Endothelial cell of umbilical vein (primary cell): ENCODE results near the gene AXDND1. TPM values are rescaled to one million over a fixed set of nuclear protein-coding genes. Genes with fewer than 3 reads are reported as not detected.
"Not testable (repeated sequence)": the region's sequence is repeated elsewhere in the genome, so short reads cannot be mapped to it uniquely, and the experiment has no call there.

Source experiments
- BruUV-seq: library from RNA; stranded (reverse); fragments of 400-500 nt; replicated peaks from 2 replicates; lab custom pipeline; 2021; lab: Mats Ljungman, UMichigan
- CTCF ChIA-PET: fragments of 300-600, 350-600 bp; sonication (Branson Sonifier 250); formaldehyde crosslinking; loops from one replicate; lab custom pipeline; 2021; ENCODE audit warnings: antibody characterized with exemption, inconsistent platforms; lab: Charles Lee
- POLR2A ChIA-PET: fragments of 300-600, 350-600 bp; sonication (Branson Sonifier 250); formaldehyde crosslinking; loops from one replicate; lab custom pipeline; 2021; ENCODE audit warnings: antibody characterized with exemption, inconsistent platforms; lab: Charles Lee
- DNase-seq: peaks from one replicate; pipeline ENCODE4 v3.0.0-alpha.2; 2011; ENCODE audit warnings: low read depth, low spot score
- FAIRE-seq: peaks from 2 replicates; lab custom pipeline; 2011; peaks lifted over from hg19 to GRCh38; lab: Jason Lieb, UNC
- H2AFZ ChIP-seq: 2 replicates; pipeline ENCODE4 v1.6.0; 2012; ENCODE audit warnings: low read depth, low read length, control low read depth, inconsistent platforms
- H3K27ac ChIP-seq: 2 replicates; pipeline ENCODE4 v1.5.1; 2011; ENCODE audit warnings: low read depth, mild to moderate bottlenecking, control low read depth, low read length, moderate library complexity; ENCODE audit not compliant: insufficient read depth
- H3K27me3 ChIP-seq, 2 experiments: 2 replicates each; pipeline versions ENCODE4 v1.6.0 to v1.6.1; 2011; ENCODE audit warnings: low read length in 2 of 2, mixed read lengths in 1 of 2; ENCODE audit not compliant: control insufficient read depth in 2 of 2, insufficient read depth in 2 of 2
- H3K36me3 ChIP-seq, 2 experiments: 2 replicates in 1 of 2; 3 replicates in 1 of 2; pipeline ENCODE4 v1.5.1; 2011; ENCODE audit warnings: low read length in 2 of 2, mild to moderate bottlenecking in 1 of 2, moderate library complexity in 1 of 2; ENCODE audit not compliant: control insufficient read depth in 2 of 2, insufficient read depth in 2 of 2; ENCODE audit errors: extremely low read depth in 1 of 2
- H3K4me1 ChIP-seq: 3 replicates; pipeline ENCODE4 v1.5.1; 2011; ENCODE audit warnings: mild to moderate bottlenecking, low read length; ENCODE audit not compliant: control insufficient read depth, insufficient read depth; ENCODE audit errors: extremely low read depth
- H3K4me2 ChIP-seq: 2 replicates; pipeline ENCODE4 v1.6.1; 2011; ENCODE audit warnings: low read length, control low read depth, mixed read lengths; ENCODE audit not compliant: insufficient read depth
- H3K4me3 ChIP-seq, 3 experiments: fragments of 200-600 bp in 1 of 3; sonication (generic), shearing (Covaris generic) in 1 of 3; replicated peaks in 1 of 3; 2 replicates each; pipeline ENCODE4 v1.5.1; 2011 to 2016; ENCODE audit warnings: control low read depth in 3 of 3, low read length in 3 of 3, mild to moderate bottlenecking in 2 of 3, inconsistent platforms in 1 of 3, low read depth in 1 of 3, moderate library complexity in 1 of 3; ENCODE audit not compliant: insufficient read depth in 1 of 3
- H3K79me2 ChIP-seq: 2 replicates; pipeline ENCODE4 v1.6.0; 2012; ENCODE audit warnings: low read length, inconsistent platforms; ENCODE audit not compliant: control insufficient read depth, insufficient read depth
- H3K9ac ChIP-seq: replicated peaks from 2 replicates; pipeline ENCODE3; 2011; ENCODE audit warnings: low read length, control low read depth; ENCODE audit not compliant: insufficient read depth; ENCODE audit errors: extremely low read depth
- H3K9me1 ChIP-seq: replicated peaks from 3 replicates; pipeline ENCODE4 v1.6.0; 2011; ENCODE audit warnings: mild to moderate bottlenecking, low read length; ENCODE audit not compliant: control insufficient read depth, insufficient read depth; ENCODE audit errors: extremely low read depth
- H3K9me3 ChIP-seq: replicated peaks from 2 replicates; pipeline ENCODE4 v1.5.1; 2012; ENCODE audit warnings: low read length, inconsistent platforms; ENCODE audit not compliant: control insufficient read depth, insufficient read depth
- H4K20me1 ChIP-seq: replicated peaks from 2 replicates; pipeline ENCODE3; 2011; ENCODE audit warnings: mild to moderate bottlenecking, low read length; ENCODE audit not compliant: control insufficient read depth, insufficient read depth; ENCODE audit errors: extremely low read depth
- CTCF ChIP-seq, 2 donors: IDR thresholded peaks; 1 replicate in 1 of 2; 2 replicates in 1 of 2; pipeline ENCODE4 v1.5.1; 2011; ENCODE audit warnings: low read length in 2 of 2, mild to moderate bottlenecking in 2 of 2, moderate library complexity in 2 of 2, control low read depth in 1 of 2, inconsistent platforms in 1 of 2, low read depth in 1 of 2; ENCODE audit not compliant: insufficient read depth in 1 of 2; ENCODE audit errors: extremely low read depth in 1 of 2
- EZH2 ChIP-seq: IDR thresholded peaks from 2 replicates; pipeline ENCODE4 v1.6.1; 2012; ENCODE audit warnings: borderline replicate concordance, low read depth, mild to moderate bottlenecking, moderate library complexity, low read length, inconsistent platforms; ENCODE audit not compliant: severe bottlenecking
- FOS ChIP-seq: IDR thresholded peaks from 2 replicates; pipeline ENCODE4 v1.6.1; 2011; ENCODE audit warnings: mild to moderate bottlenecking, low read length, moderate library complexity, borderline replicate concordance; ENCODE audit not compliant: insufficient read depth
- GATA2 ChIP-seq: IDR thresholded peaks from 2 replicates; pipeline ENCODE4 v1.7.0; 2011; ENCODE audit warnings: low read depth, mild to moderate bottlenecking, moderate library complexity, mixed read lengths, low read length; ENCODE audit not compliant: insufficient read length, insufficient read depth
- JUN ChIP-seq: IDR thresholded peaks from 2 replicates; pipeline ENCODE4 v1.6.1; 2011; ENCODE audit warnings: borderline replicate concordance, low read depth; ENCODE audit not compliant: insufficient read length, insufficient read depth
- MAX ChIP-seq: IDR thresholded peaks from 2 replicates; pipeline ENCODE4 v1.6.1; 2011; ENCODE audit not compliant: insufficient read depth, insufficient read length
- MYC ChIP-seq: IDR thresholded peaks from one replicate; pipeline ENCODE4 v1.6.1; 2011; ENCODE audit warnings: mild to moderate bottlenecking, low read depth, low read length
- POLR2A ChIP-seq: IDR thresholded peaks from 2 replicates; pipeline ENCODE4 v1.6.1; 2012; ENCODE audit warnings: low read depth, mild to moderate bottlenecking, control low read depth, low read length
- POLR2AphosphoS5 ChIP-seq: IDR thresholded peaks from 2 replicates; pipeline ENCODE4 v1.6.1; 2012; ENCODE audit warnings: low read depth, mild to moderate bottlenecking, control low read depth, low read length, moderate library complexity; ENCODE audit not compliant: insufficient read depth
- dilution Hi-C: fragments of 300-500 bp; cut with MboI; formaldehyde crosslinking; loops from one replicate; pipeline ENCODE4 v1.15.0; 2019; ENCODE audit warnings: low sequenced_read_pairs; ENCODE audit not compliant: extremely low pct_ligation_motif_present
- intact Hi-C: fragments of 100-400 bp; cut with micrococcal nuclease; formaldehyde crosslinking; loops from one replicate; pipeline ENCODE4 v1.10.0; 2022
- polyA plus RNA-seq, 4 experiments: library from polyadenylated mRNA; depleted of rRNA in 3 of 4; stranded (reverse) in 3 of 4; unstranded in 1 of 4; fragments of >200 nt; gene quantifications; 2 replicates each; pipeline versions ENCODE4 v1.2.1 to v1.2.3, GENCODE V29; 2011 to 2012; ENCODE audit warnings: missing spikeins in 1 of 4
- total RNA-seq: library from RNA; stranded (reverse); gene quantifications from 2 replicates; pipeline ENCODE4 v1.2.3, GENCODE V29; 2021

Gene AXDND1
- total and polyA plus RNA-seq, 2 donors (not counting 3 experiments of a cell fraction or from before 2014, with no cell fraction given): 0.17 TPM; not detected in 1

GRCh38 chr1:179516976-179517705 lies 151.4 kb downstream of the AXDND1 start:
- Histone ChIP-seq H3K79me2 (no peaks in the 10 kb centered on the region), H3K9me3 (no peaks in the 10 kb centered on the region), H3K27ac (no peak overlapping the region), H4K20me1 (no peaks in the 10 kb centered on the region), H3K36me3 (no peaks in the 10 kb centered on the region), H2AFZ (no peak overlapping the region), H3K9ac (no peak overlapping the region), H3K4me3 (no peak overlapping the region), H3K4me2 (no peak overlapping the region), H3K27me3 (no peaks in the 10 kb centered on the region), H3K9me1 (no peaks in the 10 kb centered on the region), H3K4me1 (no peaks in the 10 kb centered on the region)
- CTCF ChIA-PET: interaction anchor here (1.5 kb wide), 1 partner anchor 15 kb away, joined by 3 read pairs; no protein-coding TSS in a partner anchor
- FAIRE-seq (no peak), DNase-seq (no peak)
- no TSS peak for BruUV-seq
- POLR2A ChIA-PET: no interaction called here
- intact Hi-C loops (no loop called here), dilution Hi-C loops (no loop called here)
- TF ChIP-seq POLR2A (no peak), POLR2AphosphoS5 (no peak), GATA2 (no peak), FOS (no peak), EZH2 (no peak), JUN (no peak), MAX (no peak), MYC (no peak), CTCF (IDR thresholded peaks at IDR 0.05; ENCODE audit: extremely low read depth in 1 of 2, insufficient read depth in 1 of 2, low read depth in 1 of 2, low read length in 2 of 2) (no peak)

GRCh38 chr1:179518544-179518943 lies 152.8 kb downstream of the AXDND1 start:
- H3K9ac ChIP-seq, H3K4me2 ChIP-seq, H2AFZ ChIP-seq, POLR2A ChIA-PET, dilution Hi-C loops, H4K20me1 ChIP-seq, CTCF ChIA-PET, DNase-seq, BruUV-seq, H3K36me3 ChIP-seq, H3K79me2 ChIP-seq, FAIRE-seq, H3K27ac ChIP-seq, H3K4me1 ChIP-seq, H3K4me3 ChIP-seq, H3K9me1 ChIP-seq, H3K9me3 ChIP-seq, intact Hi-C loops, H3K27me3 ChIP-seq: not testable (repeated sequence)
